ENCODE data around the gene LRRTM4. TPM values are rescaled to one million over a fixed set of nuclear protein-coding genes. Genes with fewer than 3 reads are reported as not detected.

LRRTM4 gene
- polyA plus RNA-seq, 1 donor from 2014 or later: 37.1 TPM

- Histone ChIP-seq H3K4me2 (ENCODE audit: low read length) (peak overlapping the region; percentile 4), H3K27me3 (ENCODE audit: insufficient read depth, low read depth, low read length) (no peaks in the 10 kb centered on the region), H3K9ac (ENCODE audit: low read length) (peak overlapping the region; percentile 1), H3K27ac (ENCODE audit: low read length) (peak overlapping the region; percentile 77), H3K79me2 (replicated peaks; ENCODE audit: insufficient read depth, low read length) (no peaks in the 10 kb centered on the region), H4K20me1 (ENCODE audit: insufficient read depth) (no peaks in the 10 kb centered on the region), H3K9me3 (ENCODE audit: low read length) (no peaks in the 10 kb centered on the region), H2AFZ (ENCODE audit: low read depth, low read length) (no peak overlapping the region), H3F3A (ENCODE audit: insufficient read depth, low read length, poor library complexity, severe bottlenecking) (no peaks in the 10 kb centered on the region), H3K36me3 (ENCODE audit: insufficient read depth, low read length) (no peaks in the 10 kb centered on the region), H3K9me2 (ENCODE audit: insufficient read depth, low read length) (no peaks in the 10 kb centered on the region), H3K4me3 (ENCODE audit: low read length) (peak overlapping the region; percentile 7)
- peak; percentile 58 for TF ChIP-seq REST (IDR thresholded peaks at IDR 0.05; ENCODE audit: borderline replicate concordance)
- peak; percentile 95 for TF ChIP-seq EP300 (conservative IDR thresholded peaks at IDR 0.05; ENCODE audit: poor library complexity, severe bottlenecking)
- TF ChIP-seq CTCF (IDR thresholded peaks at IDR 0.05; ENCODE audit: poor library complexity, severe bottlenecking): no peak
- no peak for TF ChIP-seq TAF1 (IDR thresholded peaks at IDR 0.05; ENCODE audit: low read depth)
- TF ChIP-seq RAD21 (conservative IDR thresholded peaks at IDR 0.05): no peak
- no peak for TF ChIP-seq EZH2 (IDR thresholded peaks at IDR 0.05; ENCODE audit: borderline replicate concordance, insufficient read depth, low read length, poor library complexity, severe bottlenecking)
- TF ChIP-seq POLR2AphosphoS5 (IDR thresholded peaks at IDR 0.05): peak; percentile 77
- no peak for TF ChIP-seq MXI1 (conservative IDR thresholded peaks at IDR 0.05; ENCODE audit: poor library complexity, severe bottlenecking)
- TF ChIP-seq SMC3 (conservative IDR thresholded peaks at IDR 0.05; ENCODE audit: poor library complexity): peak; percentile 25
Observed at GRCh38 chr2:77192811-77193289, 329.3 kb downstream of the LRRTM4 start.

- H3K9ac ChIP-seq (ENCODE audit: low read length): no peak overlapping the region
- no peaks in the 10 kb centered on the region for H3K36me3 ChIP-seq (ENCODE audit: insufficient read depth, low read length)
- no peaks in the 10 kb centered on the region for H3K79me2 ChIP-seq (replicated peaks; ENCODE audit: insufficient read depth, low read length)
- H4K20me1 ChIP-seq (ENCODE audit: insufficient read depth): no peaks in the 10 kb centered on the region
- no peaks in the 10 kb centered on the region for H3K9me2 ChIP-seq (ENCODE audit: insufficient read depth, low read length)
- no peak overlapping the region for H3K4me3 ChIP-seq (ENCODE audit: low read length)
- H3K27me3 ChIP-seq (ENCODE audit: insufficient read depth, low read depth, low read length): no peaks in the 10 kb centered on the region
- H3K27ac ChIP-seq (ENCODE audit: low read length): peak overlapping the region; percentile 77
- H3K9me3 ChIP-seq (ENCODE audit: low read length): no peaks in the 10 kb centered on the region
- H2AFZ ChIP-seq (ENCODE audit: low read depth, low read length): no peak overlapping the region
- TF ChIP-seq CTCF (IDR thresholded peaks at IDR 0.05; ENCODE audit: poor library complexity, severe bottlenecking) (no peak), RAD21 (conservative IDR thresholded peaks at IDR 0.05) (no peak), EP300 (conservative IDR thresholded peaks at IDR 0.05; ENCODE audit: poor library complexity, severe bottlenecking) (no peak), REST (IDR thresholded peaks at IDR 0.05; ENCODE audit: borderline replicate concordance) (no peak), MXI1 (conservative IDR thresholded peaks at IDR 0.05; ENCODE audit: poor library complexity, severe bottlenecking) (no peak), SMC3 (conservative IDR thresholded peaks at IDR 0.05; ENCODE audit: poor library complexity) (no peak), TAF1 (IDR thresholded peaks at IDR 0.05; ENCODE audit: low read depth) (no peak), POLR2AphosphoS5 (IDR thresholded peaks at IDR 0.05) (no peak), EZH2 (IDR thresholded peaks at IDR 0.05; ENCODE audit: borderline replicate concordance, insufficient read depth, low read length, poor library complexity, severe bottlenecking) (no peak)
- H3K4me2 ChIP-seq (ENCODE audit: low read length): no peak overlapping the region
- H3F3A ChIP-seq (ENCODE audit: insufficient read depth, low read length, poor library complexity, severe bottlenecking): no peaks in the 10 kb centered on the region
Observed at GRCh38 chr2:77191665-77192064, 330.5 kb downstream of the LRRTM4 start.
